HepG2 (cell line): ENCODE results near the gene RNU6-8. TPM values are rescaled to one million over a fixed set of nuclear protein-coding genes. Genes with fewer than 3 reads are reported as not detected.

Experiments used
- BRF2 ChIP-seq: sonication (generic); formaldehyde crosslinking; IDR thresholded peaks from 2 replicates; pipeline ENCODE4 v1.8.1; 2022; ENCODE audit warnings: mild to moderate bottlenecking, missing genetic modification reagents
- CHD4 ChIP-seq: fragments of 200-600 bp; sonication (generic); IDR thresholded peaks from 2 replicates; pipeline ENCODE4 v1.7.0; 2017; ENCODE audit warnings: mild to moderate bottlenecking, low read length, borderline replicate concordance
- DNMT3B ChIP-seq: conservative IDR thresholded peaks from 2 replicates; pipeline ENCODE4 v1.6.1; 2016; ENCODE audit warnings: missing biosample characterization, control low read depth
- ELF4 ChIP-seq: sonication (generic); formaldehyde crosslinking; IDR thresholded peaks from 2 replicates; pipeline ENCODE4 v1.5.0; 2020; ENCODE audit warnings: missing genetic modification reagents, mild to moderate bottlenecking, moderate library complexity, borderline replicate concordance
- FOXK1 ChIP-seq: sonication (generic); formaldehyde crosslinking; IDR thresholded peaks from 2 replicates; pipeline ENCODE4 v1.4.0; 2020; ENCODE audit warnings: low read depth, missing genetic modification reagents, borderline replicate concordance
- HINFP ChIP-seq: sonication (generic); formaldehyde crosslinking; IDR thresholded peaks from 2 replicates; pipeline ENCODE4 v1.4.0; 2020; ENCODE audit warnings: low read depth, mild to moderate bottlenecking, missing genetic modification reagents
- IKZF1 ChIP-seq: fragments of 450-650 bp; IDR thresholded peaks from 2 replicates; pipeline ENCODE4 v1.7.1; 2016
- RERE ChIP-seq: IDR thresholded peaks from 2 replicates; pipeline ENCODE4 v1.6.1; 2016; ENCODE audit warnings: low read depth, missing genetic modification reagents, missing compliant biosample characterization
- SIX1 ChIP-seq: sonication (generic); formaldehyde crosslinking; IDR thresholded peaks from 2 replicates; pipeline ENCODE4 v1.4.0; 2020; ENCODE audit warnings: missing genetic modification reagents, borderline replicate concordance
- USF2 ChIP-seq, 2 experiments: sonication (generic) in 1 of 2; formaldehyde crosslinking in 1 of 2; IDR thresholded peaks; 2 replicates each; pipeline versions ENCODE4 v1.5.1 to v1.6.1; 2011 to 2020; ENCODE audit warnings: borderline replicate concordance in 1 of 2, low read depth in 1 of 2, low read length in 1 of 2, mild to moderate bottlenecking in 1 of 2, missing genetic modification reagents in 1 of 2, moderate library complexity in 1 of 2
- ZNF256 ChIP-seq: sonication (generic); formaldehyde crosslinking; conservative IDR thresholded peaks from 2 replicates; pipeline ENCODE4 v1.4.0; 2020; ENCODE audit warnings: missing genetic modification reagents
- ZNF263 ChIP-seq: sonication (generic); formaldehyde crosslinking; IDR thresholded peaks from 2 replicates; pipeline ENCODE4 v1.4.0; 2020; ENCODE audit warnings: missing genetic modification reagents
- ZNF281 ChIP-seq: sonication (generic); formaldehyde crosslinking; IDR thresholded peaks from 2 replicates; pipeline ENCODE4 v1.4.0; 2020; ENCODE audit warnings: missing genetic modification reagents, borderline replicate concordance
- ZNF383 ChIP-seq: sonication (generic); formaldehyde crosslinking; IDR thresholded peaks from 2 replicates; pipeline ENCODE4 v1.4.0; 2020; ENCODE audit warnings: missing genetic modification reagents, mild to moderate bottlenecking, borderline replicate concordance
- ZNF451 ChIP-seq: sonication (generic); formaldehyde crosslinking; IDR thresholded peaks from 2 replicates; pipeline ENCODE4 v1.5.0; 2020; ENCODE audit warnings: mild to moderate bottlenecking, missing genetic modification reagents
- polyA plus RNA-seq, 8 experiments: library from polyadenylated mRNA; depleted of rRNA in 3 of 8; stranded (reverse) in 7 of 8; unstranded in 1 of 8; fragments of >200 nt; fragmentation: Illumina TruSeq in 4 of 8; extraction: Trizol in 4 of 8; gene quantifications; 2 replicates each; pipeline versions ENCODE4 v1.2.1 to v1.2.3, GENCODE V29; 2011 to 2016; ENCODE audit warnings: low read depth in 4 of 8, missing spikeins in 1 of 8, mixed read lengths in 1 of 8; ENCODE audit not compliant: insufficient read depth in 1 of 8
- total RNA-seq, 5 experiments: library from RNA; depleted of rRNA; stranded (reverse); fragments of >200 nt; fragmentation: Illumina TruSeq; extraction: Trizol; gene quantifications; 2 replicates each; pipeline ENCODE4 v1.2.3, GENCODE V29; 2016; ENCODE audit warnings: low read depth in 1 of 5

RNU6-8 gene
- total and polyA plus RNA-seq, 2 of the 13 experiments (the other 11 are each of a cell fraction or from before 2014, with no cell fraction given) = under 0.01 TPM; not detected in 1

GRCh38 chr14:32201193-32201815, 1.8 kb downstream of the RNU6-8 start (continued):
- TF ChIP-seq ZNF281 (CRISPR knock-in tag) = peak; percentile 30
- TF ChIP-seq USF2 (IDR thresholded peaks at IDR 0.05; ENCODE audit: low read depth, low read length) = no peak
- TF ChIP-seq USF2 (CRISPR knock-in tag; IDR thresholded peaks at IDR 0.05; ENCODE audit: borderline replicate concordance) = no peak; the same call in 1 of the 2 replicates
- peak; percentile 99 for TF ChIP-seq HINFP (CRISPR knock-in tag)
- TF ChIP-seq ZNF256 = peak; percentile 93
- TF ChIP-seq ZNF263 (CRISPR knock-in tag) = peak; percentile 67; the same call in 1 of the 2 replicates
- TF ChIP-seq ELF4 (CRISPR knock-in tag) = no peak; the same call in 1 of the 2 replicates
- peak; percentile 81; the same call in 1 of the 2 replicates for TF ChIP-seq FOXK1 (CRISPR knock-in tag)
- TF ChIP-seq ZNF451 (CRISPR knock-in tag) = peak; percentile 68
- TF ChIP-seq CHD4 = peak; percentile 63
- TF ChIP-seq BRF2 (CRISPR knock-in tag) = no peak
- TF ChIP-seq ZNF383 (CRISPR knock-in tag) = 0 out of 2 replicates have a peak, but pooled peaks have one; percentile 23
- TF ChIP-seq SIX1 (CRISPR knock-in tag) = peak; percentile 84
- TF ChIP-seq RERE = peak; percentile 12; the same call in 1 of the 2 replicates
- TF ChIP-seq IKZF1 = no peak
- TF ChIP-seq DNMT3B (CRISPR knock-in tag) = peak; percentile 94
